ENCODE measurements around the gene RSRC1. TPM values are rescaled to one million over a fixed set of nuclear protein-coding genes. Genes with fewer than 3 reads are reported as not detected.
"Not testable (repeated sequence)": the region's sequence is repeated elsewhere in the genome, so short reads cannot be mapped to it uniquely, and the experiment has no call there.

Gene RSRC1
- total and polyA plus RNA-seq, 2 donors (not counting 1 experiment from before 2014, with no cell fraction given) = 12.6 to 43.1 TPM

DNA sequence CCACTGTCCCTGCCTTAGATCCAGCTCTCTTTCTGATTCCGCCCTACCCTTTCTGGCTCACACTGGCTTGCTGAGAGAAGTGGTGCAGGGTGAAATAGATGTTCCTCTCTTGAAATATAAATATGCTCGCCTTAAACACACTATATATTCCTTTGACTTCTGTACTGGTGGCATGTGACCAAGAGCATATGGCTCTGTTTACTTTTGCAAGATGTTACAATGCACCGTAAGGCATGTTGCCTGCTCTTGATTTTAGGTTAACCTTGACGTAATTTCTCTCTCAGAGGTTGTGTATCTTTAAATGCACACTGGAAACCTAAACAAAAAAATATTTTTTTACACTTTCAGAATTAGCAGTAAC is 749 bp downstream of the RSRC1 start:
- peak overlapping the region; percentile 92 for H3K9ac ChIP-seq (ENCODE audit: insufficient read depth, low read length)
- no peak for DNase-seq (ENCODE audit: low read depth in 2 of 2)
- peaks cover 5% of the 10 kb centered on the region for H3K79me2 ChIP-seq (ENCODE audit: control insufficient read depth, insufficient read depth, low read length)
- no peaks in the 10 kb centered on the region for H3K36me3 ChIP-seq (ENCODE audit: control insufficient read depth, insufficient read depth, low read length)
- H3K4me2 ChIP-seq (ENCODE audit: extremely low read depth, insufficient read depth, low read length) = peak overlapping the region; percentile 80
- peak overlapping the region; percentile 74 for H3K27ac ChIP-seq (ENCODE audit: insufficient read depth, low read length)
- no peaks in the 10 kb centered on the region for H3K4me1 ChIP-seq (ENCODE audit: control insufficient read depth, extremely low read depth, insufficient read depth, low read length)
- H2AFZ ChIP-seq (ENCODE audit: low read length) = peak overlapping the region; percentile 96
- H3K4me3 ChIP-seq (replicated peaks in 1 of 4; ENCODE audit: control extremely low read depth in 1 of 4, insufficient read depth in 1 of 4, low read depth in 3 of 4, low read length in 4 of 4) = peak overlapping the region; percentile 76 to 96 (median 92)
- peaks cover 14% of the 10 kb centered on the region for H3K27me3 ChIP-seq (ENCODE audit: control insufficient read depth, insufficient read depth, low read length)
- no peaks in the 10 kb centered on the region for H3K9me3 ChIP-seq (ENCODE audit: control insufficient read depth, insufficient read depth, low read depth, low read length)
- no peaks in the 10 kb centered on the region for H4K20me1 ChIP-seq (ENCODE audit: control insufficient read depth, extremely low read depth, insufficient read depth, low read length)
- TF ChIP-seq EZH2 (IDR thresholded peaks at IDR 0.05; ENCODE audit: low read length, missing control alignments) = no peak
- TF ChIP-seq, protein P1, sequence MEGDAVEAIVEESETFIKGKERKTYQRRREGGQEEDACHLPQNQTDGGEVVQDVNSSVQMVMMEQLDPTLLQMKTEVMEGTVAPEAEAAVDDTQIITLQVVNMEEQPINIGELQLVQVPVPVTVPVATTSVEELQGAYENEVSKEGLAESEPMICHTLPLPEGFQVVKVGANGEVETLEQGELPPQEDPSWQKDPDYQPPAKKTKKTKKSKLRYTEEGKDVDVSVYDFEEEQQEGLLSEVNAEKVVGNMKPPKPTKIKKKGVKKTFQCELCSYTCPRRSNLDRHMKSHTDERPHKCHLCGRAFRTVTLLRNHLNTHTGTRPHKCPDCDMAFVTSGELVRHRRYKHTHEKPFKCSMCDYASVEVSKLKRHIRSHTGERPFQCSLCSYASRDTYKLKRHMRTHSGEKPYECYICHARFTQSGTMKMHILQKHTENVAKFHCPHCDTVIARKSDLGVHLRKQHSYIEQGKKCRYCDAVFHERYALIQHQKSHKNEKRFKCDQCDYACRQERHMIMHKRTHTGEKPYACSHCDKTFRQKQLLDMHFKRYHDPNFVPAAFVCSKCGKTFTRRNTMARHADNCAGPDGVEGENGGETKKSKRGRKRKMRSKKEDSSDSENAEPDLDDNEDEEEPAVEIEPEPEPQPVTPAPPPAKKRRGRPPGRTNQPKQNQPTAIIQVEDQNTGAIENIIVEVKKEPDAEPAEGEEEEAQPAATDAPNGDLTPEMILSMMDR (conservative IDR thresholded peaks at IDR 0.05 in 1 of 2, IDR thresholded peaks at IDR 0.05 in 1 of 2; ENCODE audit: low read depth in 1 of 2, low read length in 2 of 2) = no peak

GRCh38 chr3:158111861-158112260 is 2.0 kb downstream of the RSRC1 start:
- Histone ChIP-seq H3K9ac (ENCODE audit: insufficient read depth, low read length) (no peak overlapping the region), H3K27ac (ENCODE audit: insufficient read depth, low read length) (no peak overlapping the region), H3K4me2 (ENCODE audit: extremely low read depth, insufficient read depth, low read length) (no peak overlapping the region), H3K36me3 (ENCODE audit: control insufficient read depth, insufficient read depth, low read length) (no peaks in the 10 kb centered on the region), H2AFZ (ENCODE audit: low read length) (no peak overlapping the region), H3K4me3 (replicated peaks in 1 of 4; ENCODE audit: control extremely low read depth in 1 of 4, insufficient read depth in 1 of 4, low read depth in 3 of 4, low read length in 4 of 4) (no peak overlapping the region), H3K9me3 (ENCODE audit: control insufficient read depth, insufficient read depth, low read depth, low read length) (no peaks in the 10 kb centered on the region), H3K79me2 (ENCODE audit: control insufficient read depth, insufficient read depth, low read length) (peaks cover 5% of the 10 kb centered on the region), H4K20me1 (ENCODE audit: control insufficient read depth, extremely low read depth, insufficient read depth, low read length) (no peaks in the 10 kb centered on the region), H3K4me1 (ENCODE audit: control insufficient read depth, extremely low read depth, insufficient read depth, low read length) (no peaks in the 10 kb centered on the region), H3K27me3 (ENCODE audit: control insufficient read depth, insufficient read depth, low read length) (peaks cover 10% of the 10 kb centered on the region)
- DNase-seq (ENCODE audit: low read depth in 2 of 2) = no peak
- no peak for TF ChIP-seq EZH2 (IDR thresholded peaks at IDR 0.05; ENCODE audit: low read length, missing control alignments)
- TF ChIP-seq, protein P1 (conservative IDR thresholded peaks at IDR 0.05 in 1 of 2, IDR thresholded peaks at IDR 0.05 in 1 of 2; ENCODE audit: low read depth in 1 of 2, low read length in 2 of 2) = no peak

- H3K27ac ChIP-seq (ENCODE audit: insufficient read depth, low read length); H3K36me3 ChIP-seq (ENCODE audit: control insufficient read depth, insufficient read depth, low read length); H3K79me2 ChIP-seq (ENCODE audit: control insufficient read depth, insufficient read depth, low read length); H3K4me3 ChIP-seq (replicated peaks in 1 of 4; ENCODE audit: control extremely low read depth in 1 of 4, insufficient read depth in 1 of 4, low read depth in 3 of 4, low read length in 4 of 4); H3K4me1 ChIP-seq (ENCODE audit: control insufficient read depth, extremely low read depth, insufficient read depth, low read length); H3K27me3 ChIP-seq (ENCODE audit: control insufficient read depth, insufficient read depth, low read length); DNase-seq (ENCODE audit: low read depth in 2 of 2); H3K9me3 ChIP-seq (ENCODE audit: control insufficient read depth, insufficient read depth, low read depth, low read length); H3K9ac ChIP-seq (ENCODE audit: insufficient read depth, low read length); H2AFZ ChIP-seq (ENCODE audit: low read length); H4K20me1 ChIP-seq (ENCODE audit: control insufficient read depth, extremely low read depth, insufficient read depth, low read length); H3K4me2 ChIP-seq (ENCODE audit: extremely low read depth, insufficient read depth, low read length): not testable (repeated sequence)
These were observed 3.7 kb downstream of the RSRC1 start for GRCh38 chr3:158113595-158113994.
